NT2/D1 (cell line): ENCODE data around the gene LARP4B.

Experiments
- SUZ12 ChIP-seq: IDR thresholded peaks from 2 replicates; pipeline ENCODE4 v1.6.1; 2011; ENCODE audit not compliant: insufficient read length, insufficient read depth; ENCODE audit errors: extremely low read depth
- YY1 ChIP-seq: IDR thresholded peaks from 2 replicates; pipeline ENCODE4 v1.6.1; 2011; ENCODE audit not compliant: insufficient read length, insufficient read depth
- ZNF274 ChIP-seq: IDR thresholded peaks from 2 replicates; pipeline ENCODE4 v1.6.1; 2011; ENCODE audit warnings: mild to moderate bottlenecking, low read depth, low read length

DNA sequence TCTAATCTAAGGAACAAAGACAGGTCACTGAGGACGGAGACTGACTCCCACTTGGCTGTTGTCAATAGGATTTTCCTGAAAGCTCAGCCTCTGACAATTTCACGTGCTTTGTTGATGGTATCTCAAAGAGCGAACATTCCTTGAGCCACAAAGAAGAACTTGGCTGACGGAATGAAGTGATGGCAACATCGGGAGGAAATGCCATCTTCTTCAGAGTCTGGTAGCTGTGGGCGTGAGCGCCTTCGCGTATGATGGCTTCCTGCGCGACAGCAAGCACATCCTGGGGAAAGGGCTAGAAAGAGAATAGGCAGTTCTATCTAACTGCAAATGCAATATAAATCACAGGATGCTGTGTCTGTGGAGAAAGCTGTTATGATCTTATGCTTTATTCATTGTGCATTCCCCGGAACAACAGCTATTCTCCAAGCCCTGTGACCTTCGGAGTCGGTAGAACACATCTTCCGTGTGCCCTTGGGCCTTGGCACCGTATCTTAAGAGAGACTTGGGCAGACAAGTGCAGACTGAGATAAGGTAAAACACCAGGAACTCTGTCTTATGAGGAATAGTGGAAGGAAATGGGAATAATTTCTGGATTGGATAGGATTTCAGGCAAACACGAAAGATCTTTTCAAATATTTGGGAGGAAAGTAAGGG, 37.2 kb upstream of the LARP4B start:
- TF ChIP-seq SUZ12: no peak
- TF ChIP-seq ZNF274: no peak
- no peak for TF ChIP-seq YY1
